HG02588 (cell line): ENCODE data around the gene DHX38.
A peak's percentile ranks its signal among the peaks of the same experiment; 100 is the strongest.

Experiments
- ATAC-seq: cut with Tn5 transposase; IDR thresholded peaks from one replicate; pipeline ENCODE4 v1.9.1; 2021; ENCODE audit warnings: mild to moderate bottlenecking, moderate library complexity; ENCODE audit not compliant: unreplicated experiment

DHX38 gene

GRCh38 chr16:72120026-72120425 lies 26.4 kb downstream of the DHX38 start:
- no peak for ATAC-seq

- ATAC-seq = no peak
Observed at GRCh38 chr16:72122308-72122707, 28.7 kb downstream of the DHX38 start.

DNA sequence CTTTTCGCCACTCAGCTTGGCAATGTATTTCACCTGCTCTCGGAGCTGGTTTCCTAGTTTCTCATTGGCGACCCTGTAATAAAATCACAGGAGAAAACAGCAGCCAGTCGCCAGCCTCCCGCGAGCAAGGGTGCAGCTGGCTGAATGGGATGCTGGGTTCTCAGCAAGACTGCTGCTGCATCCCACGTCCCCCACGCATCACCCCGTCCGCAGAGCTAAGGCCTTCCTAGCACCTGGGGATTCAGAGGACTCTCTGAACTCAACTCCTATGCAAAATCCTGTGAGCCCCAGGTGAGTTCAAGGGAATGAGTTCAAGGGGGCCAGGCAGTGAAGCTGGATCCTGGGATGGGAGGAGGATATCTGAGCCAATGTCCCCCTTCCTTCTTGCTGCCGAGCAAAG lies 29.3 kb downstream of the DHX38 start:
- no peak for ATAC-seq

DNA sequence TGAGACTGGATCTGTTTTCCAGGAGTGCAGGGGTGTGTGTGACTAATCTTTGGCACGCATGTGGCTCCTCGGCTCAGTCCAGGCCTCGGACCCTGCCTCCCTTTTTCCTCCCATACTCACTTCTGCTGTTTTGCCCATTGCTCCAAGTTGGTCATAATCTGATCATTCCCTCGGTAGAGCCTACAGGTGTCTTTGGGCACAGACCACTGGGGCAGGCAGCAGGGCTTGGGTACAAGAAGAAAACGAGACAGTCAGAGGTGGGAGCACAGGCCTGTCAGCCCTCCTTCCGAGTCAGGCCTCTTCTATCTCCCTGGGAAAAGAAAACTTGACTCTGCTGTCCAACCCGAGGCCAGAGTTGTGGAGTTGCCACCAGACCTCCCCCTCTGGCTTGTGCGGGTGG lies 29.8 kb downstream of the DHX38 start:
- ATAC-seq = no peak

- no peak for ATAC-seq
Observed at GRCh38 chr16:72124148-72124547, 30.5 kb downstream of the DHX38 start.

DNA sequence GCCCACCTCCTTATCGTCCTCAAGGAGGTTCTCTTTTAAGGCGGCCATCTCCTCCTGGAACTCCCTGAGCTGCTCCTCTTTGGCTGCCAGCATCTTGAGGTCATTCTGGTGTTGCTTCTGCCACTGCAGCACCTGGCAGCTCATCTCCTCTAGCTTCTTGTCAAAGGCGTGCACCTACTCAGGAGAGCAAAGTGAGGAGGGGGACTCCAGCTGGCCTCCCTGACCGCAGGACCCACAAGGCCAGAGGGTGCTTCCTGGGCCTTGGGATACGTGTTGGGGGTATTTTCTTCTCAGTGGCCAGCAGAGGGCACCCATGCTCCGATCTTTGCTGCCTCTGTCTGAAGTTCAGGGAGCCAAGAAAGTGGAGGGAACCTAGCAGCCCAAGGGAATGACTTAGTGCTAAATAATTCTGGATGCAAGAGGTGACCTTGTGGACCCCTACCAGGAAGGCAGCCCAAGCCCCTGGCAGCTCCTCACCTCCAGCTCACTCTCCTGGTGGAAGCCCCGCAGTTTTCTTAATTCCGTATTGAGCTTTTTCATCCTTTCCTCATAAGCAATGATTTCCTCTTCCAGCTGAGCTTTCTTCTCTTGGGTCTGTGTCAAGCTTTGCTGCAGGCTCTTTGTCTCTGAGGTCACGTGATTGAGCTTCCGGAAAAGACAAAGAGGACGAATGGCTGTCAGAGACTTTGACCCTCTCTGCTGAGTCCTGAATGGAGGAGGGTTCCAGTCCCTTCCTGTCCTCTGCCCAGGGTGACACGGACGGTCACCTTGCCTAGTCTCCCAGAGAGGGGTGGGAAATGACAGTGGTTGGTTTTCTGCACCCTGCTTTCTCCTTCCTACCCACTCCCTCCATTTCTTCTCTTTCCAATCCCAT lies 31.4 kb downstream of the DHX38 start:
- ATAC-seq = peak; percentile 64

GRCh38 chr16:72125635-72126428 lies 32.2 kb downstream of the DHX38 start:
- no peak for ATAC-seq

GRCh38 chr16:72126429-72126765 lies 32.8 kb downstream of the DHX38 start:
- ATAC-seq = no peak

- no peak for ATAC-seq
Observed at GRCh38 chr16:72128701-72129100, 35.1 kb downstream of the DHX38 start.

- no peak for ATAC-seq
Observed at GRCh38 chr16:72129976-72130656, 36.5 kb downstream of the DHX38 start.

GRCh38 chr16:72131036-72131435 lies 37.4 kb downstream of the DHX38 start:
- ATAC-seq = no peak

DNA sequence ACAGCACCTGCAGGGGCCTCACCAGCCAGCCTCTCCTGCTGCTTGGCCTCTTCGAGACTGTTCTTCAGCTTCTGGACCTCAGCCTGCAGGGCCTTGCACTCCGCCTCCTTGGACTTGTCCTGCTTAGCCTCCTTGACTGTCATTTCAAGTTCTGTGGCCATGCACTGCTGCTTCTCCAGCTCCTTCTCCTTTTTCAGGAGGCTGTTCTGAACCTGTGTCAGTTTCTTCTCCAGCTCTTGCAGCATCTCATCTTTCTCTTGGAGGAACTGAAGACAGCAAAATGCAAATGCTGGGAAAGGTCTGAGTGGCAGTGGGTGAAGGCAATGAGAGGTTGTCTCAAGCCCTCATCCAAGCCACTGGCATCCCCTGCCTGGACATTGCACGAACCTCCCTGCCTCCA lies 39.1 kb downstream of the DHX38 start:
- ATAC-seq = no peak

GRCh38 chr16:72134507-72134906 lies 40.9 kb downstream of the DHX38 start:
- no peak for ATAC-seq

GRCh38 chr16:72137380-72138063 lies 43.9 kb downstream of the DHX38 start:
- ATAC-seq = no peak

- no peak for ATAC-seq
Observed at GRCh38 chr16:72138064-72138572, 44.5 kb downstream of the DHX38 start.

DNA sequence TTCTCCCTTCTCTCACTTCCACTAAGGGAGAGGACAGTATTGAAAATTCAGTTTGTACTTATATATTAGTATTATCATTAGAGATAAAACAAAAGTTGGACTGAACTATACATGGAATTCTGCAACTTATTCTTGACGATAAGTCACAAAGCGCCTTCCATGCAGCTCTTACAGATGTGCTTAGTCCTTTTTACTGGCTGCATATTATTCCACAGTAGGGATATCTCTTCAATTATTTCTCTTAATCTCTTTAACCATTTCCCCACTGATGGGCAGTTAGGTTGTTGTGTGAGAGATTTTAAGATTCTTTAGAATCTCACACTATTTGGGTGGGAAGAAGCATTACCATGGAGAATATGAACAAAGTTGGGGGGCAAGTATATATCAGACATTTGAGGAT lies 46.3 kb downstream of the DHX38 start:
- ATAC-seq = no peak

- ATAC-seq = no peak
Observed at GRCh38 chr16:72142476-72142875, 48.8 kb downstream of the DHX38 start.

- no peak for ATAC-seq
Observed at GRCh38 chr16:72149676-72150464, 56.2 kb downstream of the DHX38 start.

DNA sequence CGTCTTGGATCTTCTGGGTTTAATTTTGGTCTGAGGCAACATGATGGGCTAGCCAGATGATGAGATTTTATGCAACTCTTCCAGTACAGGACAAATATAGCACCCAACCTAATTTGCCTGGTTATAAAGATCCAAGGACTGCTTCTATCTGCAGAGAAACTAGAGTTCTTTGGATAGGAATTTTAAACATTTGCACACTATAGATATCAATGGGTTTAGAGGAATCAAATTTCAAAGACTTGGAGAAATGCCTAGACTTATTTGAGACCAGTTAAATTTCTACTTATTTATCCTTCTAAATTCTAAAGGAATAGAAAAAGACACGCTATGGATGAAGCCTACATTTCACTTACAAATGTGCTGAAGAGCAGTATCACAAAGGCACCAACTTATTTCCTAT lies 65.7 kb downstream of the DHX38 start:
- no peak for ATAC-seq

DNA sequence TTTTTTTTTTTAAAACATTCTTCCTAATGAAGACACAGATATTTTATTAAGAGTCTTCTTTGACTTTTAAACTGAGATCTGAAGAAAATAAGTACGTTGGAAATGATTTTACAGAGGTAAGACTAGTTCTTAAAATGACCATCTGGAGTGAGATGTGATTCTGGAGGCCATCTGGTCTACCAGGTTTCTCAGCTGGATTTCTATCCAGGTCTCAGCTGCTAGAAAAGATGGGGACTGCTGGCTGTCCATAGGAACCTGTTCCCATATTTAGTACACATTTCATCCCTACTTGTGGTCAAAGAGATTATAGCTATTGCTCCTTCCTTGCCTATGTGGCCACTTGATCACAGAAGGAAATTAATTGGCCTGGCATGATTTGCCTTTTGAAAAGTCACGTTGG lies 66.2 kb downstream of the DHX38 start:
- no peak for ATAC-seq
